ENCODE results near the gene PKN1. TPM values are rescaled to one million over a fixed set of nuclear protein-coding genes. Genes with fewer than 3 reads are reported as not detected.

PKN1 gene
- total and polyA plus RNA-seq, 7 donors: 40.7 to 136 (median 69.2) TPM

- 59 to 66% (median 66%) methylated on average over 26 of the region's 26 CpGs for WGBS, 3 donors
- H3K36me3 ChIP-seq (ENCODE audit: insufficient read depth in 1 of 2, low read depth in 1 of 2): peaks cover 8 to 30% of the 10 kb centered on the region in 2 donors
- no peaks in the 10 kb centered on the region for H3K9me3 ChIP-seq
- TF ChIP-seq CTCF (IDR thresholded peaks at IDR 0.05): no peak
- intact Hi-C loops (cut with DNase I): no loop called here
- DNase-seq (peak in 1 of 2 donors; percentile 49), ATAC-seq (no peak)
- H3K27me3 ChIP-seq (ENCODE audit: insufficient read depth in 3 of 3, low read length in 2 of 3): peaks cover 0 to 38% (median 13%) of the 10 kb centered on the region in 3 donors
- H3K4me3 ChIP-seq: no peak overlapping the region
- H3K27ac ChIP-seq: no peak overlapping the region
- H3K4me1 ChIP-seq: peaks cover 8% of the 10 kb centered on the region
These were observed 43.7 kb downstream of the PKN1 start for GRCh38 chr19:14476673-14477401.

GRCh38 chr19:14477418-14478112 lies 44.5 kb downstream of the PKN1 start:
- H3K27me3 ChIP-seq (ENCODE audit: insufficient read depth in 3 of 3, low read length in 2 of 3): peaks cover 0 to 35% (median 11%) of the 10 kb centered on the region in 3 donors
- peaks cover 8 to 34% of the 10 kb centered on the region in 2 donors for H3K36me3 ChIP-seq (ENCODE audit: insufficient read depth in 1 of 2, low read depth in 1 of 2)
- no peak overlapping the region for H3K4me3 ChIP-seq
- intact Hi-C loops (cut with DNase I): no loop called here
- WGBS, 3 donors: 62 to 72% (median 72%) methylated on average over 10 of the region's 10 CpGs
- H3K27ac ChIP-seq: no peak overlapping the region
- no peak for TF ChIP-seq CTCF (IDR thresholded peaks at IDR 0.05)
- peaks cover 2% of the 10 kb centered on the region for H3K4me1 ChIP-seq
- DNase-seq (no peak), ATAC-seq (no peak)
- no peaks in the 10 kb centered on the region for H3K9me3 ChIP-seq

- DNase-seq: no peak
- no peaks in the 10 kb centered on the region for H3K4me1 ChIP-seq
- intact Hi-C loops (cut with DNase I): no loop called here
- no peak for ATAC-seq
- TF ChIP-seq CTCF (IDR thresholded peaks at IDR 0.05): no peak
- H3K9me3 ChIP-seq: no peaks in the 10 kb centered on the region
- H3K4me3 ChIP-seq: no peak overlapping the region
- H3K27me3 ChIP-seq (ENCODE audit: insufficient read depth in 3 of 3, low read length in 2 of 3): peaks cover 0 to 30% (median 10%) of the 10 kb centered on the region in 3 donors
- no peak overlapping the region for H3K27ac ChIP-seq
- 77 to 78% (median 78%) methylated on average over 22 to 24 of the region's 24 CpGs for WGBS, 3 donors
- peaks cover 8 to 34% of the 10 kb centered on the region in 2 donors for H3K36me3 ChIP-seq (ENCODE audit: insufficient read depth in 1 of 2, low read depth in 1 of 2)
These were observed 45.0 kb downstream of the PKN1 start for GRCh38 chr19:14478113-14478545.

- no peak for ATAC-seq
- no peak for TF ChIP-seq CTCF (IDR thresholded peaks at IDR 0.05)
- H3K9me3 ChIP-seq: no peaks in the 10 kb centered on the region
- H3K27me3 ChIP-seq (ENCODE audit: insufficient read depth in 3 of 3, low read length in 2 of 3): peaks cover 0 to 19% (median 10%) of the 10 kb centered on the region in 3 donors
- WGBS, 3 donors: 88 to 91% (median 90%) methylated on average over 12 to 14 of the region's 14 CpGs
- no peaks in the 10 kb centered on the region for H3K4me1 ChIP-seq
- H3K36me3 ChIP-seq (ENCODE audit: insufficient read depth in 1 of 2, low read depth in 1 of 2): peaks cover 8 to 34% of the 10 kb centered on the region in 2 donors
- no peak overlapping the region for H3K4me3 ChIP-seq
- intact Hi-C loops (cut with DNase I): no loop called here
- DNase-seq: no peak
- H3K27ac ChIP-seq: no peak overlapping the region
These were observed 46.3 kb downstream of the PKN1 start for GRCh38 chr19:14479309-14479974.
